NCI-H187 treated with DMSO at 0.1 percent for 48 hours (cell line): Measurements from ENCODE around the gene MYL10.

ENCODE experiments used
- DNase-seq: peaks from one replicate; lab custom pipeline; 2025; lab: John Stamatoyannopoulos, UW

The MYL10 gene

DNA sequence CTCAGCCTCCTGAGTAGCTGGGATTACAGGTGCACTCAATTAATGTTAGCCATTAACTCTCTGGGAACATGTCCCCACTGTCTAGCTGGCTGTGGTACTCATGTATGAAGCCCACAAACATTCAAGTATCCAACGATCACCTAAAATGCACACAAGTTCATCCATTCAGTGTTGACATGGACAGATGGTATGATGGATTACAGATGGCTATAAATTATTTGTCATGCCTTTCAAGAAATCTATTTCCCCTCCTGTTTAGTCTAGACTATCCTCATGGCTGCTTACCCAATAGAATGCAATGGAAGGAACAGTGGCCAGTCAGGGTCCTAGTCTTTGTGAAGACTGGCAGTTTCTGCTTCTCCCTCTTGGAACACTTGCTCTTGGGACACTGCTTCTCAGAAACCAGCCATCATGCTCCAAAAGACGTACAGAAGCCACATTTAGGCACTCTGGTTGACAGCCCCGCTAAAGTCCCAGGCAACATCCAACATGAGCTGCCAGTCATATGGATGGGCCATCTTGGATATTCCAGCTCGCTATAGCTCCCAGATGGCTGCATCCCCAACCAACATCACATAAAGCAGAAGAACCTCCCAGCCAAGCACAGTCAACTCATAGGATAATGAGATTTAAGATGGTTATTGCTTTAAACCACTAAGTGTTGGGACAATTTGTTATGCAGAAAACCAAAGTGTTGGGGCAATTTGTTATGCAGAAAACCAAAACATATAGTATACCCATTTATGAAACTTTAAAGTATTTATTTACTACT is 33.1 kb downstream of the MYL10 start:
- DNase-seq, result no peak

GRCh38 chr7:101595246-101595645 is 33.9 kb downstream of the MYL10 start:
- no peak for DNase-seq

DNA sequence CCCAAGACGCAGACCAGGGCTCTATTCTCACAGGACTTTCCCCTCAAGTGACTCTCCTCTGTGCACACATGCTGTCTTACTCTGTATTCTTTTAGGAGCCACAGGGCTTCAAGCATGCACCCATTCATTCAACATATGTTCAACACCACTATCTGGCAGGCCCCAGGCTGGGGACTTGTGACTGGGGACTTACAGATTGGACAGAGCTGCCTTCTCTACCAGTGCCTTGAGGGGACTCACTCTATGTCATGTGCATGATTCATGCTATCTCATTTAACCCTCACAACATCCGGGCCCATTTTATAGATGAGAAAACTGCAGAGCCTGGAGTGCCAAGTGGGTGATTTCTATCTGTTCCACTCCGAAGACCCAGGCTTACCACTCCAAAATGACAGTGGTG is 34.3 kb downstream of the MYL10 start:
- no peak for DNase-seq

GRCh38 chr7:101593556-101593955 is 35.5 kb downstream of the MYL10 start:
- DNase-seq, result no peak

DNA sequence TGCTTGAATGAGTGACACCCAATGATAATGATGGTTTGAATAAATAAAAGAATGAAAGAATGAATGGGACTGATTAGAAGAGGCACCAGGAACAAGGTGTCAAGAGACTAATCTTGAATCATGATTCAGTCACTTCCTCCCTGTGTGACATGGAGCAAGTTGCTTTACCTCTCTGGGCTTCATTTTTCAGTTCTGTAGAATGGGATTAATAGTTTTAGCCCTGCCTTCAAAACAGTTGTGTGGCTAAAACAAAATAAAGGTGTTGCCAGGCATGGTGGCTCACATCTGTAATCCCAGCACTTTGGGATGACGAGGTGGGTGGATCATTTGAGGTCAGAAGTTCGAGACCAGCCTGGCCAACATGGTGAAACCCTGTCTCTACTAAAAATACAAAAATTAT is 37.6 kb downstream of the MYL10 start:
- DNase-seq, result no peak

DNA sequence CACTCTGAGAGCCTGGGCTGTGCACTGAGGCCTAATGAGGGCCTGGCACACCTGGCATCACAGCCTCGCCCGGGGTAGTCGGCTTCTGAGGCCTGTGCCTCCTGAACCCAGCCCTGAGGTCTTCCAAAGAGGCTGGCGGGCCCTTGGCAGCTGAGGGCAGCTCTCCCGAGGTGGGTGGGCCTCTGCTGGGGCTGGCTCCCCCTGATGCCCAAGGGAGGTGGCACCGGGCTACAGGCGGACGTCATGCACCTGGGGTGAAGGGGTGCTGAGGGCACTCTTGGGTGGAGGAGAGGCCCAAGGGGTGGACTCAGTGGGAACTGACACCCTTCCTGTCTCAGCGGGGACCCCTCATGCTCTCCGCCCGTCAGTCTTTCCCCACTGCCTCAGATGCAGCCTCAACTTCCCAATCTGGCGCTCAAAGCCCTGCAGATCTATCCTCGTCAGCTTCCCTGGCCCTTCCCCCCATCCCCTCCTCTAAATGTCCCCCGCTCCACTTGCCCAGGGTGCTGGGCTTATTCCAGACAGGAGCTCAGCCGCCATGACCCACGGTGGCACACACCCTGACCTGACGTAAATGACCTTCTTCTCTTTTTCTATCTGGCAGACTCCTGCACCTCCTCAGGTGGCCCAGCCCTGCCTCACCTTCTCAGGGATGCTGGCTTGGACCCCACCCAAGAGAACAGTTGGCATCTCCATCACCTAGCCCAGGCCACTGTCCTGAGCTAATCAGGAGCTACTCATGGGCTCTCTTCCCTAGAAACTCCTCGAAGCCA is 38.2 kb downstream of the MYL10 start:
- DNase-seq, result no peak

DNA sequence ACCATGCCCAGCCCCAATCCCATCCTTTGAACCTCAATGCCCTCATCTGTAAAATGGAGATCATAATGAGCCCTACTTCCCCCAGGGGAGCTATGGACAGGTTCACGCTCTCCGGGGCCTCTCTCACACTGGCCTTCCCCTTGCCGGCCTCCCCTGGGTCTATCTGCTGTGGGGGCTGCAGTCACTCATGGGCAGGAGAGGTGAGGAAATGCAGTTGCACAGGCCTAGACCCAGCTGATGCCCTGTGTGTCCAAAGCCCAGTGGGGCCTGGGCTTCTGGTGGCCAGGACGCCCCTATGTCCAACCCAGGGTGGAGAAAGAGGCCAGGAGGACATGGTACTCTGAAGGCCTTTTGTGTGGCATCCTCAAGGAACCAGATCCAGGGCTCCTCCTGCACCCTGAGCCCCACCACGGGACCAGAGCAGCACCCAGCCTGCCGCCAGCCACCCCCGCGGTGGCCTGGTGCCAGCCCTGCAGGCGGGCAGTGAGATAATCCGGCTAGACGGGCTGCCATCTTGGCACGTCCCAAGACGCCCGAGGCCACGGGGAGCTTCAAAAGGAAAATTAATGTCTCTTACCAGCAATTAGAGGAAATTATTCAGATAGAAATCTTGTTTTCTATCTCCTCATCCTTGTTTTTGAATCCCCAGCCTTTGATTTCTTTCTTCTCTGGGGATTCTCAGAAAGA is 39.0 kb downstream of the MYL10 start:
- DNase-seq, result no peak

DNA sequence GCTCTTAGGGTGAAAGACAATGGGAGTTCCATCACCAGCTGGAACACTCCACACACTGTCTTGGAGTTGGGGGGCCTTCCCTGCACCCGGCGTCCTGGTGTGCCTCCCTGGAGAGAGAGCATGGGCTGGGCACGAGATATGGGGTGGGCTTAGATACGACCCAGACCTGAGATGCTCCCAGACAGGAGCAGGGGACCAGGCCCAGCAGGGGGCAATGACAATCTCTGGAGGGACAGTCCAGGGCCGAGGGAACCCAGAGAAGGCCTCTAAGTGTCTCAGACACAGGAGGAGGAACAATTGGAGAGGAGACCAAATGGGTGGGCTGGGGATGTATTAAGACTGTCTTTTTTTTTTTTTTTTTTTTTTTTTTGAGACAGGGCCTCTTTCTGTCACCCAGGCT is 40.0 kb downstream of the MYL10 start:
- no peak for DNase-seq

- DNase-seq, result no peak
Measured at GRCh38 chr7:101588131-101588935, 40.8 kb downstream of the MYL10 start.

GRCh38 chr7:101586906-101587677 is 42.0 kb downstream of the MYL10 start:
- DNase-seq, result no peak

DNA sequence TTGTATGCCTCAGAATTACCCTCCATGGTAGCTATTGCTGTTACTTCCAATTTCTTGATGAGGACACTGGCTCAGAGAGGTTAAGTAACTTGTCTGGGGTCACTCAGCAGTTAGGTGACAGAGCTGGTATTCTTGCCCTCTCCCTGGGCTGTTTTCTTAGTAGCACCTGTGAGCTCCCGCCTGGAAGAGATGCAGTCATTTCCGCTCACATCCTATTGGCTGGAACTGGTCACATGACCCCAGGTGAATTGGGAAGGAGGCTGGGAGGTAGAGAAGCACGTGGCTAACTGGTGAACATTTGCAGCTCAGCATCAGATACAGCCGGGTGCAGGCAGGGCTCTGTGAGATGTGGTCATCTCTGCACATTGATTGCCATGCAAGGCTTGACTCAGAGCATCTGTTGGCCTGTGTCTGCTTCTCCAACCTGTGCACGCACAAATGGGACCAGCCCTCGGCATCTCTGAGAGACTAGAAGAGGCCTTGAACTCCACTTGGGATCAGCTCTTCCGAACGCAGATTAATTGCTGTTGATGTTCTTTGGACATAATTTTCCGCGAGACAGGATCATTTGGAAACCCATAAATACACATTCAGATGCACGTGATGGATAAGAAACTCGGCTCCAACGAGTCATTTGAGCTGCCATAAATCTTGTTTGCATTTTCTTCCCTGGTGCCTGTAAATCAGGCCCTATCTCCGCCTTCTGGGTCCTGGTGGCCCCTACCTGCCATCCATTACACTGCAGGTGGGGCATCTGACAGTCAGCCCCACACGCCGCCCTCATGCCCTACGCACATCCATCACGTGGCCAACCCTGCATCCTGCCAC is 42.8 kb downstream of the MYL10 start:
- DNase-seq, result no peak

DNA sequence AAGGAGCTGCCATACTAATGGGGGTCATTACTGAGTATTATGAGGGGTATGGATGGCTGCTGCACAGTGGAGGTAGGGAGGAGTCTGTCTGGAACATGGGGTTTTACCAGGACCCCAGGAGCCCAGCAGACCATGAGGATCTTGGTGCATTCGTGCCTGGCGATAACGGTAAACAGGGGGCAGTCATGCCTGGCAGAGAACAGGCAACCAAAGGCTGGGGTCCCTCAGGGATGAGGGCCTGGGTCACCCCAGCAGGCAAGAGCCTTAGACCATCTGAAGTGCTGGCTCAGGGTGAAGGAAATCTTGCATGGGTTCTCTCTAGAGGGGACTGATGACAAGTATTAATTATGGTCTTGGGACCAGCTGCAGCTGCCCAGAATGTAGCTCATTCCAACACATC is 46.1 kb downstream of the MYL10 start:
- DNase-seq, result no peak

GRCh38 chr7:101581891-101582290 is 47.2 kb downstream of the MYL10 start:
- DNase-seq, result no peak

DNA sequence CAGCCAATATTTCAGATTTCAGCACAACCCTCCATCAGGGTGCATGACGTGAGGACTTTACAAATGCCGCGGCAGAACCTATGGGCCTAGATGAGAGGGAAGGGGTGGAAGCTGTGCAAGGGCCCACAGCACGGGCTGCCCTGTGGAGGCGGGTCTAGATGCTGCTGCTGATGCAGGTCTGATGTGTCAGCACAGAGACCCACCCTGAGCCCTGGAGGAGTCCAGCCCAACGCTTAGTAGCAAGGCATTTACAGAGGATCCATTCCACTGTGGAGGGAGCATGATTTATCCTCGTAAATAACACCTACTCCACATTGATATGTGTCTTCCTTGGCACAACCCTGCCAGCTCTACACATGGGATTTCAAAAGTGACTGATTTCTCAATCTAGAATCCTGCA is 48.5 kb downstream of the MYL10 start:
- DNase-seq, result no peak

DNA sequence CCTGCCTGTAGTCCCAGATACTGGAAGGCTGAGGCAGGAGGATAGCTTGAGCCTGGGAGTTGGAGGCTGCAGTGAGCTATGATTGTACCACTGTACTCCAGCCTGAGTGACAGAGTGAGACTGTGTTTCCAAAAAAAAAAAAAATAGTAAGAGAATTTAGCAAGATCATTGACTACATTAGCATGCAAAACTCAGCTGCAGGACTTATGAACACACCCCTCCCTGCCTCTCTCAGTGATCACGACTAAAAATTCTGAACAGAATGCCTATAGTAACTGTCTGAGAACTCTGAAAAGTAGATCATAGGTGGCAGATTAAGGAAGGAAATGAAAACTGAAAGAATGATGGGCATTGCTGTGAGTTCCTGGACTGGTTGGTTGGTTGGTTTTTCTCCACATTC is 50.5 kb downstream of the MYL10 start:
- DNase-seq, result no peak

DNA sequence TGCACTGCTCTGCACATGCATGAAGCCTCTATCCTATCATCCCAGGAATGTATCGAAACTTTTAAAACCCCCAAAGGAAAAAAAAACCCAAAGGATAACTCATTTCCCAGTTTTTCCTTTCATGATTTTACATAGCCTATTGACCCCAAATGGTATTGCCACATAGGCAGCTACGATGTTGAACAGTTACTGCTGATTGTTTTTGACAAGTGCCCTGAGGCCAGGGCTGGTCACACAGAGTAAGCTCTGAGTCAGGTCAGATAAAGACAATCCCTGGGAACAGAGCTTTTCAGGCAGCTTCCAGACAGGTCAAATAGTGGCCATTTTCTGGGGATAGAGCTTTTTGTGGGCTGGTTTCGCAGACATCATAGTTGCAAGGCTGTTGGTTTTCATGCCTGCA is 52.1 kb downstream of the MYL10 start:
- no peak for DNase-seq

DNA sequence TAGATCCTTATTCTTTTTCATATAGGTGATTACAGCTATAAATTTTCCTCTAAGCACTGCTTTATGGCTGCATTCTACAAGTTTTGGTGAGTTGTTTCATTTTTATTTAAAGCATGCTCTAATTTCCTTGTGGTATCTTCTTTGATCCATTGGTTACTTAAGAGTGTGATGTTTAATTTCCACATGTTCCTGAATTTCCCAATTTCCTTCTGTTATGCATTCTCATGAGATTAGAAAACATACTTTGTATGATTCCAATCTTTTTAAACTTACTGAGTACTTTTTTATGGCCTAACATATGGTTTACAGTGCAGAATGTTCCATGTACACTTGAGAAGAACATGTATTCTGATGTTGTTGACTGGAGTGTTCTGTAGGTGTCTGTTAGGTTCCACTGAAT is 53.4 kb downstream of the MYL10 start:
- no peak for DNase-seq

DNA sequence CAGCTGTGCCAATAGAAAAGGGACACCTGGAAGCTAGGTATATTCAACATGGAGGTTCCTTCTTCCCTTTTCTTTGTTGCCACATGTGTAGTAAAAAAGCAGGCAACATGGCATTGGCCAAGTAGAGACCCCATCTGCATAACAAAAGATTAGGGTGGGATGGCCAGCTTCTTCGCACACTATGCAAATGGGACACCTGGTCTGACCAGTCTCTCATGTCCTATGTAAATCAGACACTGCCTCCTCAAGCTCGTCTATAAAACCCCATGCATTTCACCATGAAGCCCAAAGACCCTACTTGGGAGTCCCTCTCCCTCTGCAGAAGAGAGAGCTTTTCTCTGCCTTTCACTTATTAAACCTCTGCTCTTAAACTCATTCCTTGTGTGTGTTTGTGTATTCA is 53.9 kb downstream of the MYL10 start:
- no peak for DNase-seq

DNA sequence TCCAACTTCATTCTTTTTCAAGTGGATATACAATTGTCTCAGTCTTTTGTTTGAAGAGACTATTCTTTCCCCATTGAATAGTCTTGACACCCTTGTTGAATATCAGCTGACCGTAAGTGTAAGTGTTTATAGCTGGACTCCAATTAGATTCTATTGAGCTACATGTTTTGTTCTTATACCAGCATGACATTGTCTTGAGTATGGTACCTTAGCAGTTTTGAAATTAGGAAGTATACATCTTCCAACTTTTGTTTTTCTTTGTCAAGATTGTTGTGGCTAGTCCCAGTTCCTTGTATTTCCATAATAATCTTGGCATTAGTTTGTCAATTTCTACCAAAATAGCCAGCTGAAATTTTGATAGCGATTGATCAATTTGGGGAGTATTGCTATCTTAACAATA is 56.9 kb downstream of the MYL10 start:
- DNase-seq, result no peak

DNA sequence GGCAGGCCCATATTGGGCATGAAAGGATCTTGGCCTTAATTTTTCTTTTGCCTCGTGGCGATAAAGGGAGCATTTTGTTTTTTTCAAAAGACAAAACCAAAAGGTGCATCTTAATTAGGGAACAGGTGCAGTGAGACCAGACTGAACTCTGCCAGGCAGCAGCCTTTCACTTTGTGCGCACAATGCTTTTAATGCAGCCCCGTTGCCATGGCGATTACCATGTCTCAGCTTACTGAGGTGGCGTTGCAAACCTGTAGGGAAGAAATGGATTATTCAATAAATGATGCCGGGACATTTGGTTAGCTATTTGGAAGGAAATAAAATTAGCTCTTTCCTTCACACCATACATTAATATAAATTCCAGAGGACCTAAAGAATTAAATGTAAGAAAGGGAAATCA is 61.9 kb downstream of the MYL10 start:
- DNase-seq, result no peak
